ENCODE data around the gene HINT1.

The HINT1 gene

GRCh38 chr5:131109540-131110255, 55.4 kb downstream of the HINT1 start:
- no peak for DNase-seq (ENCODE audit: low read depth)
